MM.1S (cell line): ENCODE data around the gene SMARCD3.

ENCODE experiments used
- DNase-seq: peaks from one replicate; pipeline ENCODE4 v3.0.0-alpha.2; 2015
- H2AFZ ChIP-seq: fragments of 300-600 bp; sonication (generic); 2 replicates; pipeline ENCODE4 v1.6.0; 2016; ENCODE audit warnings: antibody characterized with exemption, low read length
- H3F3A ChIP-seq: fragments of 300-600 bp; sonication (generic); 2 replicates; pipeline ENCODE4 v1.6.1; 2016; ENCODE audit warnings: mild to moderate bottlenecking, antibody characterized with exemption, low read length, moderate library complexity, mixed read lengths; ENCODE audit not compliant: insufficient read depth
- H3K27ac ChIP-seq: fragments of 300-600 bp; sonication (generic); 2 replicates; pipeline ENCODE4 v1.5.1; 2016; ENCODE audit warnings: mild to moderate bottlenecking, low read length
- H3K27me3 ChIP-seq: fragments of 300-600 bp; sonication (generic); replicated peaks from 2 replicates; pipeline ENCODE4 v1.6.0; 2016; ENCODE audit warnings: low read length; ENCODE audit not compliant: insufficient read depth
- H3K36me3 ChIP-seq: fragments of 300-600 bp; sonication (generic); replicated peaks from 2 replicates; pipeline ENCODE4 v1.6.1; 2016; ENCODE audit warnings: mild to moderate bottlenecking, low read length, mixed read lengths; ENCODE audit not compliant: insufficient read depth
- H3K4me1 ChIP-seq: fragments of 300-600 bp; sonication (generic); 2 replicates; pipeline ENCODE4 v1.6.1; 2016; ENCODE audit warnings: low read length, mixed read lengths
- H3K4me2 ChIP-seq: fragments of 300-600 bp; sonication (generic); 2 replicates; pipeline ENCODE4 v1.6.0; 2016; ENCODE audit warnings: low read depth, low read length
- H3K4me3 ChIP-seq: fragments of 300-600 bp; sonication (generic); 2 replicates; pipeline ENCODE4 v1.5.1; 2016; ENCODE audit warnings: low read length, mixed read lengths
- H3K79me2 ChIP-seq: fragments of 300-600 bp; sonication (generic); 2 replicates; pipeline ENCODE4 v1.6.1; 2016; ENCODE audit warnings: mixed run types, low read length, mixed read lengths
- H3K9ac ChIP-seq: fragments of 300-600 bp; sonication (generic); 2 replicates; pipeline ENCODE4 v1.6.1; 2016; ENCODE audit warnings: low read length, mixed read lengths
- H3K9me2 ChIP-seq: fragments of 300-600 bp; sonication (generic); replicated peaks from 2 replicates; pipeline ENCODE4 v1.6.1; 2016; ENCODE audit warnings: mild to moderate bottlenecking, low read length, mixed read lengths; ENCODE audit not compliant: insufficient read depth
- H3K9me3 ChIP-seq: fragments of 300-600 bp; sonication (generic); replicated peaks from 2 replicates; pipeline ENCODE4 v1.6.1; 2016; ENCODE audit warnings: mild to moderate bottlenecking, low read length, mixed read lengths; ENCODE audit not compliant: insufficient read depth
- H4K20me1 ChIP-seq: fragments of 300-600 bp; sonication (generic); 2 replicates; pipeline ENCODE4 v1.6.1; 2016; ENCODE audit warnings: mild to moderate bottlenecking, low read length, moderate library complexity, mixed read lengths; ENCODE audit not compliant: insufficient read depth
- EZH2 ChIP-seq: fragments of 300-600 bp; sonication (generic); optimal IDR thresholded peaks from 2 replicates; pipeline ENCODE3; 2017; ENCODE audit warnings: low read depth, mild to moderate bottlenecking, antibody characterized with exemption, low read length, mixed read lengths
- EZH2phosphoT487 ChIP-seq: fragments of 300-600 bp; sonication (generic); IDR thresholded peaks from 2 replicates; pipeline ENCODE4 v1.6.1; 2018; ENCODE audit warnings: antibody characterized with exemption, low read length
- TF ChIP-seq, protein P1 (sequence below): fragments of 300-600 bp; sonication (generic); IDR thresholded peaks from 2 replicates; pipeline ENCODE4 v1.5.1; 2016; ENCODE audit warnings: antibody characterized with exemption, low read length, mixed read lengths

SMARCD3 gene

DNA sequence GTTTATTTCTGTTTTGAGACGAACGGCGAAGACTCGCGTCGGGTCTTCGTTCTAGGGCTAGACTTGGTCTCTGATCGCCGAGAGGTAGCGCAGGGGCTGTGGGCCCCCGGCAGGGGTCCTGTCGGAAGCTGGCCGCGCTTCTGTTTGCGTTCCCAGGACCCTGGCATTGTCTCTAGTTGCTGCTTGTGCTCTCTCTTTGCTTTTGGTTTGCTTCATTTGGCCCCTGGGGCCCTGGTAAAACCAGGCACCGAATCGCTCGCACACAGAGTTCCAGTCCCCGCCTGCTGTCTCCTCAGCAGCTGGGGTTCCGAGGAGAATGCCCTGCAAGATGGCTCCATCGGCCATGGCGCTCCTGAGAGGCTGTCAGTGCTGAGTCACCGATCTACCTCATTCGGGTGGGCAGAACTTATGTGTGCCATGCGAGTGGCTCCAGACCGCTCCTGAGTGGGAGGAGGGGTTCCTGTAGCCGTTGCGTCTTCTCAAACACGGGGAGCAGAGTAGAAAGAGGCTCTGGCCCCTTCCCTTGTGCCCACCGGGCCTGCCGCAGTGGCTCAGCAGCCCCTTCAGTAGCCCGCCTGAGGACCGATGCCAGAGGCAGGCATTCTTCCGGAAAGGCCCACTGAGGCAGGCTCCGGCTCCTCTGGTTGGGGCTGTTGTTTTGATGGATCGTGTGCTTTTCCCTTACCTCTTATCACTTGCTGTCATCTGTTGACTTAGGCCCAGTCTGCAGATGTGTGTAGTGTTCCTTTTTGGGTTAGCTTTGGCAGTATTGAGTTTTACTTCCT is 15.4 kb downstream of the SMARCD3 start:
- Histone ChIP-seq H3K4me2 (peak overlapping the region; percentile 81), H3K27ac (peak overlapping the region; percentile 40; the same call in 1 of the 2 replicates), H3K9ac (peak overlapping the region; percentile 87), H3K9me2 (no peaks in the 10 kb centered on the region), H4K20me1 (no peaks in the 10 kb centered on the region), H3K79me2 (peaks cover 39% of the 10 kb centered on the region), H3K4me1 (peaks cover 18% of the 10 kb centered on the region), H2AFZ (peak overlapping the region; percentile 98), H3K36me3 (peaks cover 8% of the 10 kb centered on the region; the same call in 1 of the 2 replicates), H3K4me3 (peak overlapping the region; percentile 94), H3F3A (no peaks in the 10 kb centered on the region), H3K27me3 (no peaks in the 10 kb centered on the region), H3K9me3 (no peaks in the 10 kb centered on the region)
- peak; percentile 58 for DNase-seq
- TF ChIP-seq EZH2 (no peak), EZH2phosphoT487 (no peak)
- TF ChIP-seq, protein P1, sequence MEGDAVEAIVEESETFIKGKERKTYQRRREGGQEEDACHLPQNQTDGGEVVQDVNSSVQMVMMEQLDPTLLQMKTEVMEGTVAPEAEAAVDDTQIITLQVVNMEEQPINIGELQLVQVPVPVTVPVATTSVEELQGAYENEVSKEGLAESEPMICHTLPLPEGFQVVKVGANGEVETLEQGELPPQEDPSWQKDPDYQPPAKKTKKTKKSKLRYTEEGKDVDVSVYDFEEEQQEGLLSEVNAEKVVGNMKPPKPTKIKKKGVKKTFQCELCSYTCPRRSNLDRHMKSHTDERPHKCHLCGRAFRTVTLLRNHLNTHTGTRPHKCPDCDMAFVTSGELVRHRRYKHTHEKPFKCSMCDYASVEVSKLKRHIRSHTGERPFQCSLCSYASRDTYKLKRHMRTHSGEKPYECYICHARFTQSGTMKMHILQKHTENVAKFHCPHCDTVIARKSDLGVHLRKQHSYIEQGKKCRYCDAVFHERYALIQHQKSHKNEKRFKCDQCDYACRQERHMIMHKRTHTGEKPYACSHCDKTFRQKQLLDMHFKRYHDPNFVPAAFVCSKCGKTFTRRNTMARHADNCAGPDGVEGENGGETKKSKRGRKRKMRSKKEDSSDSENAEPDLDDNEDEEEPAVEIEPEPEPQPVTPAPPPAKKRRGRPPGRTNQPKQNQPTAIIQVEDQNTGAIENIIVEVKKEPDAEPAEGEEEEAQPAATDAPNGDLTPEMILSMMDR: no peak

DNA sequence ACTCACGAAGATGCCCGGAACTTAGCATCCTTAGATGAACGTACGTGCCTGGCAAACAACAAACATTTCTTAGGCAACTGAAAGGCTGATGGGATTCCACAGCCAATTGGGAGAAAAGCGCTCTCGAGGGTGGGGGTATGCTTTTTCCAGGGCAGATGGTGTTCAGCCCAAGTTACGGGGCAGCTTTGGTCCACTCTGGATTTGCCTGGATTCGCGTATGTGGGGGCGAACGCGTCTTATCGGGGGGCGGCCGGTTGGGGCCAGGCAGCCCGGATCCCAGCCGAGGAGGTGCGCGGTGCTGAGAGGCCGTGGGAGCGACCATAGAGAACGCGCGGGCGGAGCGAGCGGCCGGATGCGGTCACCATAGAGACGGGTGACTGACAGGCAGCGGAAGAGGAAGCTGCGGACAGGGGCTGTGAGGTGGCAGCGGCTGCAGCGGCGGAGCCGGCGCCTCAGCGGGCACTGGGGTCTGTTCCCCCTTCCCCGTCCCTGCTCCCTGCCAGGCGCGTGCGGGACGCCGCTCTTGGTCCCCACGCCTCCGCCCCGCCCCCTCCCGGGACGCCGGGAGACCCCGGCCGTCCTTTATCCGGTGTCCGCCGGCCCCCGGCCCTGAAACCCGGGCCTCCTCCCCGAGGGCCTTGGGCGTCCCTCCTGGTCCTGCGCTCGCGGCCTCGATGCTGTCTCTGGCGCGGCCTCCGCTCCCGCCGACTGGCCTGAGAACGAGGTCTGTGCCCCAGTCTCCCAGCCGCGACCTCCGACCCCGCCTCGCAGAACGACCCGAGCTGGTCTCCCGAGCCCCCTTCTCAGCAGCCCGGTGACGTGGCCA is 16.2 kb downstream of the SMARCD3 start, which contains the start of gene CHPF2:
Gene CHPF2 (plus strand): TSS at position 393 of the 826 bp plus-strand sequence. CDS start 1,529 bp downstream, outside the sequence.
- TF ChIP-seq EZH2 (no peak), EZH2phosphoT487 (no peak)
- TF ChIP-seq, protein P1: no peak
- H3K79me2 ChIP-seq: peaks cover 39% of the 10 kb centered on the region
- H3K27ac ChIP-seq: peak within 1 kb of the TSS; percentile 40; the same call in 1 of the 2 replicates
- H2AFZ ChIP-seq: peak within 1 kb of the TSS; percentile 98
- H3F3A ChIP-seq: no peaks in the 10 kb centered on the region
- H3K36me3 ChIP-seq: peaks cover 8% of the 10 kb centered on the region; the same call in 1 of the 2 replicates
- peak within 1 kb of the TSS; percentile 94 for H3K4me3 ChIP-seq
- H3K9me3 ChIP-seq: no peaks in the 10 kb centered on the region
- H3K27me3 ChIP-seq: no peaks in the 10 kb centered on the region
- peak within 1 kb of the TSS; percentile 87 for H3K9ac ChIP-seq
- peak within 1 kb of the TSS; percentile 81 for H3K4me2 ChIP-seq
- H4K20me1 ChIP-seq: no peaks in the 10 kb centered on the region
- H3K9me2 ChIP-seq: no peaks in the 10 kb centered on the region
- H3K4me1 ChIP-seq: peaks cover 21% of the 10 kb centered on the region
- peak; percentile 95 for DNase-seq

DNA sequence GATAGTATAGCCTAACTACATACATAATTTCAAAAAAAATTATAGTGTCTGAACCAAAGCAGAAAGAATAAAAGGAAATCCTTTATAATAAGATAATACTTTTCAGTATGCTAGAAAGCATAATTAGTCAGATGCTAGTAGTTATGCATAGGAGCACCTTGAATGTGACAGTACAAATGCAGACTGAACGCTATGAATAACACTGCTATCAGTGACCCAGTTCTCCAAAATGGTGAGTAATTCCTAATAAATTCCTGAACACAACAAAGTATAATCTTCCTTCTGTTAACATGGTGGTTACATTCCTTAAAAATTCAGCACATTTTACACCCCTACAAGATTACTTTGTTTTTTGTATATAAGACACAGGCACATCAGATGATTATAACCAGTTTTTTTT is 17.4 kb downstream of the SMARCD3 start:
- peaks cover 48% of the 10 kb centered on the region for H3K79me2 ChIP-seq
- peaks cover 23% of the 10 kb centered on the region for H3K4me1 ChIP-seq
- H3K9me3 ChIP-seq: no peaks in the 10 kb centered on the region
- TF ChIP-seq, protein P1: no peak
- no peak for TF ChIP-seq EZH2
- no peak for TF ChIP-seq EZH2phosphoT487
- no peak for DNase-seq
- H2AFZ ChIP-seq: peak overlapping the region; percentile 98; the same call in 1 of the 2 replicates
- H4K20me1 ChIP-seq: no peaks in the 10 kb centered on the region
- H3K36me3 ChIP-seq: peaks cover 8% of the 10 kb centered on the region; the same call in 1 of the 2 replicates
- H3K9me2 ChIP-seq: no peaks in the 10 kb centered on the region
- H3K27me3 ChIP-seq: no peaks in the 10 kb centered on the region
- no peak overlapping the region; the same call in 1 of the 2 replicates for H3K4me2 ChIP-seq
- H3K27ac ChIP-seq: no peak overlapping the region
- no peaks in the 10 kb centered on the region for H3F3A ChIP-seq
- no peak overlapping the region for H3K4me3 ChIP-seq
- no peak overlapping the region for H3K9ac ChIP-seq
